Renal cortex interstitium (tissue), 11 donors: ENCODE data around the gene E4F1. TPM values are rescaled to one million over a fixed set of nuclear protein-coding genes. Genes with fewer than 3 reads are reported as not detected.

Experiments used
- DNase-seq, 11 donors: peaks; one replicate each; pipeline ENCODE4 v3.0.0-alpha.2; 2013; ENCODE audit warnings: low read depth in 9 of 11, low spot score in 4 of 11; ENCODE audit errors: extremely low read depth in 1 of 11
- polyA plus RNA-seq, 3 donors: library from polyadenylated mRNA; unstranded; fragments of 120-200 nt; gene quantifications; one replicate each; pipeline ENCODE4 v1.2.1, GENCODE V29; 2013; ENCODE audit not compliant: insufficient read length in 3 of 3

The E4F1 gene
- polyA plus RNA-seq, 3 donors = 13.0 to 24.9 (median 22.5) TPM

- DNase-seq = no peak
Measured at GRCh38 chr16:2184962-2185361, 38.4 kb upstream of the E4F1 start.

GRCh38 chr16:2186064-2186463, 37.3 kb upstream of the E4F1 start:
- DNase-seq = no peak

GRCh38 chr16:2186505-2186904, 36.9 kb upstream of the E4F1 start:
- DNase-seq = no peak

DNA sequence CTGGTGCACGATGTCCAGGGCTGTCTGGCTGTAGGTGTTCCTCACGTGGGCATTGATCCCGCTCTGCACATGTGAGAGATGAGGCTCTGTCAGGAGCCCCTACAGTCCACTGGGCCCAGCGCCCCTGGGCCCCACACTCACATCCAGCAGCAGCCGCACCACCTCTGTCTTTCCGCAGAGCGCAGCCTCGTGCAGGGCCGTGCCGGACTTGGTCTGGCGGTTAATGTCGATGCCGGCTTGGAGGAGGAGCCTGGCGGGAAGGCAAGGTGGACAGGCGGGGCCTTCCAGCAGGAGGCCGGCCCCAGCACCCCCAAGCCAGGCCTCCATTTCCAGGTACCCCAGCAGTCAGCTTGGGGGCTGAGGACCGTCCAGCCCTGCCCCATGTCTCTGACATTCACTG, 36.2 kb upstream of the E4F1 start:
- DNase-seq = no peak

DNA sequence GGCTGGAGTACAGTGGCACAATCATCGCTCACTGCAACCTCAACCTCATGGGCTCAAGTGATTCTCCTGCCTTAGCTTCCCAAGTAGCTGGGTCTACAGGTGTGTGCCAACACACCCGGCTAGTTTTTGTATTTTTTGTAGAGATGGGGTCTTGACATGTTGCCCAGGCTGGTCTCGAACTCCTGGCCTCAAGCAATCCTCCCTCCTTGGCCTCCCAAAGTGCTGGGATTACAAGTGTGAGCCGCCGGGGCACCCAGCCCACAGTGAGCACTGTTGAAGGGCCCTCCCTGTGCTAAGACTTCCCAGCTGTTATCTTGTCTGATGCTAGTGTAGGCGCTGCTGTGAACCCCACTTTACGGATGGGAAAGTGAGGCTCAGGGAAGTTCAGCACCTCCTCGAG, 35.0 kb upstream of the E4F1 start:
- no peak for DNase-seq

DNA sequence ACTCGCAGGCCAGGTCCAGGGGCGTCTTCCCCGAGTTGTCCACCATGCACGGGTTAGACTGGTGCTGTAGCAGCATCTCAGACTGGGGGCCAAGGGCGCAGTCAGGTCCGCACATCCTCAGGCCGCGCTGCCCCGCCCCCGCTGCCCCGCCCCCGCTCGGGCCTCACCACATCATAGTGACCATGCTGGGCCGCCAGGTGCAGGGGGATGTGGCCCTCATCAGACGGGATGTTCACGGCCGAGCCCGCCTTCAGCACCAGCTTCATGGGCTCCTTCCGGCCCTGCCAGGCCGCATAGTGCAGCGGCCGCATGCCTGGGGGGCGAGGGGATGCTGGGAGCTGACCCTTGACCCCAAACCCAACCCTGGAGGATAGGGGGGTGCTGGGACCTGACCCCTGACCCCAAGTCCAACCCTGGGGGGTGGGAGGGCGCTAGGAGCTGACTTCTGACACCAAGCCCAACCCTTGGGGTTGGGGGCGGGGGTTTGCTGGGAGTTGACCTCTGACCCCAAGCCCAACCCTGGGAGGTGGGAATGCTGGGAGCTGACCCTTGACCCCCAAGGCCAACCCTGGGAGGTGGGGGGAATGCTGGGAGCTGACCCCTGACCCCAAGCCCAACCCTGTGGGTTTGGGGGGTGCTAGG, 34.0 kb upstream of the E4F1 start:
- no peak for DNase-seq

DNA sequence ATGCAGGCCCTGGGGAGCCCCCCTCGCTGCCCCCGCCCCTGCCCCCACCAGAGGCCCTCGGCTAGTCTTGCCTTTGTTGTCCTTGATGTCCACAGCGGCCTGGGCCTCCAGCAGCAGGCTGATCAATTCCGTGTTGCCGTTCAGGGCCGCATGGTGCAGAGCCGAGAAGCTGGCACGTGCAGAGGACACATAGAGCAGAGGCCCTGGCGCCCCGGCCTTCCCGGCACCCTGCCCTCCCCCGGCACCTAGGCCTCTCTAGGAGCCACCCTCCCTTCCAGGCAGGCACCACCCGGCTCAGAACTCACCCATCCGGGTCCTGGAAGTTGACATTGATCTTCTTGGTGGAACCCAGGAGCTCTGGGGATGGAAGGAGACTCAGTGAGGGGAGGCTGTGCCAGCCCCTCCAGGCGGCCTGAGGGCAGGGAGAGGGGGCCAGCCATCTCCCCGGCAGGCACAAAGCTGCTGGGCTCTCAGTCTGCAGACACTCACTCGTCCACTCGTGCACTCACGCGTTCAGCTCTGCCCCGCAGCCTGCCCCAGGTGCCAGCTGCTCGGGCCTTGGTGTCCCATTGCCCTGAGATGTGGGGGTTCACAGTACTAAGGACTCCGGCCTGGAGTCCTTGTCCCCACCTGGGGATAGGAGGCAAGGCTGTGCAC, 33.3 kb upstream of the E4F1 start:
- DNase-seq = no peak

GRCh38 chr16:2190659-2191445, 32.5 kb upstream of the E4F1 start:
- no peak for DNase-seq

GRCh38 chr16:2191446-2191706, 32.0 kb upstream of the E4F1 start:
- no peak for DNase-seq

- DNase-seq = peak in 2 of 11 donors; percentile 27 to 43
Measured at GRCh38 chr16:2194166-2194834, 29.1 kb upstream of the E4F1 start.

DNA sequence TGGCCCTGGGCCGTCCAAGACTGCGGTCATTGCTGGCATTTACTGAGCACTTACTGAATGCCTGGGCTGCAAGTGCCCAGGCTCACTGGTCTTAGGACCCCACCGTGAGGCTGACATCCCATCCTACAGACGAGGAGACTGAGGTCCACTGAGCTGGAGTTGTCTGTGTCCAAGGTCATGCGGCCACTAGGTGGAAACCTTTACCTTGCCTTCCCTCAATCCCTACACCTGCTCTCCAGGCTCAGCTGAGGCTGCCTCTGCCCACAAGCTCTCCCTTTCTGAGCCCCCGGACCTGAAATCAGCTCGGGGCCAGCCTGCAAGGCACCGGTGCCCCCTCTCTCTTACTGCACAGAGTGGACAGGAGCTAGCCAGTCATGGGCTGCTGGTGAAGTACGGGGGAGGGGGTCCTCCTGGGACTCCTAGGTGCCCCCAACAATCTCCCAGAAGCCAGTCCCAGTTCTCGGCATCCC, 28.5 kb upstream of the E4F1 start:
- DNase-seq = peak in 3 of 11 donors; percentile 32 to 52 (median 39)

GRCh38 chr16:2195322-2196161, 27.8 kb upstream of the E4F1 start:
- no peak for DNase-seq

GRCh38 chr16:2196162-2196980, 27.0 kb upstream of the E4F1 start, which contains the start of gene CASKIN1:
Gene CASKIN1 (minus strand): TSS chr16:2196605. CDS start chr16:2196432, 173 bp downstream.
- no peak for DNase-seq

GRCh38 chr16:2196981-2197511, 26.3 kb upstream of the E4F1 start:
- DNase-seq = no peak

DNA sequence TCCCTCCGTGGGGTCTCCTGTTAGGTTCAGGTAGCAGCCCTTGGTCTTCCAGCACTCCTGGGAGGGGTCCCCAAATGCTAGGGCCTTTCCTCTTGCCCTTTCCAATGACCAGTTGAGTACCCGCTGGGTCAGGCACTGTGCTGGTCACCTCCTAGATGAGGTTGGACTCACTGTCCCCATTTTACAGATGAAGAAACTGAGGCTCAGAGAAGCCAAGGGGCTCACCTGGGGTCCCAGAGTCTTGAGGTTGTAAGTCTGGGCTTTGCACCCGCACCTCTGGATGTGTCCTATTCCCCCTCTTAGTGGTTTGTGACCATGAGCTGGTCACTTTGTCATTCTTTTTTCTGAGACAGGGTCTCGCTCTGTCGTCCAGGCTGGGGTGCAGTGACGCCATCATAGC, 25.6 kb upstream of the E4F1 start:
- no peak for DNase-seq

DNA sequence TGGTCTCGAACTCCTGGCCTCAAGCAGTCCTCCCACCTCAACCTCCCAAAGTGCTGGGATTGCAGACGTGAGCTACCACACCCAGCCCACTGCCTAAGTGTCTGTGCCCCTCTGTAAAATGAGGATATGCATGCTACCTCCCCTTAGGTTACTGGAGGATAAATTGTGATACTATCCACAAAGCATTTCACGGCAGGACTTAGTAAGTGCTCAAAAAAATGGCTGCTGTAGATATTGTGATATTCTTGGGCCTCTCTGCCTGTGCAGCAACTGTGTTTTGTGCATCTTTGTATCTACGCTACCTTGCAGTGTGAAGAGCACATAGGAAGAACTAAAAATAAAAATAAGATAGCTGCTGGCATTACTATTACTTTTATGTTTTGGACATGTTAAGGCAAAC, 25.1 kb upstream of the E4F1 start:
- no peak for DNase-seq

GRCh38 chr16:2199095-2199494, 24.3 kb upstream of the E4F1 start:
- DNase-seq = no peak

- DNase-seq = no peak
Measured at GRCh38 chr16:2199621-2200139, 23.7 kb upstream of the E4F1 start.
